Muscle layer of duodenum (tissue), 2 donors: Measurements from ENCODE around the gene KISS1R.
A peak's percentile ranks its signal among the peaks of the same experiment; 100 is the strongest.

ENCODE experiments used
- H3K27ac ChIP-seq: one replicate; pipeline ENCODE4 v1.7.0; 2013; ENCODE audit warnings: mild to moderate bottlenecking, low read length
- H3K27me3 ChIP-seq: one replicate; pipeline ENCODE4 v1.7.0; 2013; ENCODE audit warnings: low read depth, mild to moderate bottlenecking, control low read depth, low read length
- H3K36me3 ChIP-seq, 2 donors: one replicate each; pipeline ENCODE4 v1.7.0; 2013; ENCODE audit warnings: low read length in 2 of 2, control low read depth in 1 of 2, mild to moderate bottlenecking in 1 of 2; ENCODE audit not compliant: insufficient read depth in 2 of 2, control insufficient read depth in 1 of 2
- H3K4me1 ChIP-seq, 2 donors: one replicate each; pipeline ENCODE4 v1.7.0; 2013; ENCODE audit warnings: low read length in 2 of 2, mild to moderate bottlenecking in 2 of 2, control low read depth in 1 of 2, moderate library complexity in 1 of 2; ENCODE audit not compliant: insufficient read depth in 2 of 2, control insufficient read depth in 1 of 2
- H3K4me3 ChIP-seq, 2 donors: one replicate each; pipeline ENCODE4 v1.7.0; 2013; ENCODE audit warnings: low read length in 2 of 2, low read depth in 1 of 2, mild to moderate bottlenecking in 1 of 2
- H3K9me3 ChIP-seq, 2 donors: one replicate each; pipeline ENCODE4 v1.7.0; 2013; ENCODE audit warnings: low read length in 2 of 2, control low read depth in 1 of 2, mild to moderate bottlenecking in 1 of 2; ENCODE audit not compliant: control insufficient read depth in 1 of 2
- donor health status: healthy.

KISS1R gene

DNA sequence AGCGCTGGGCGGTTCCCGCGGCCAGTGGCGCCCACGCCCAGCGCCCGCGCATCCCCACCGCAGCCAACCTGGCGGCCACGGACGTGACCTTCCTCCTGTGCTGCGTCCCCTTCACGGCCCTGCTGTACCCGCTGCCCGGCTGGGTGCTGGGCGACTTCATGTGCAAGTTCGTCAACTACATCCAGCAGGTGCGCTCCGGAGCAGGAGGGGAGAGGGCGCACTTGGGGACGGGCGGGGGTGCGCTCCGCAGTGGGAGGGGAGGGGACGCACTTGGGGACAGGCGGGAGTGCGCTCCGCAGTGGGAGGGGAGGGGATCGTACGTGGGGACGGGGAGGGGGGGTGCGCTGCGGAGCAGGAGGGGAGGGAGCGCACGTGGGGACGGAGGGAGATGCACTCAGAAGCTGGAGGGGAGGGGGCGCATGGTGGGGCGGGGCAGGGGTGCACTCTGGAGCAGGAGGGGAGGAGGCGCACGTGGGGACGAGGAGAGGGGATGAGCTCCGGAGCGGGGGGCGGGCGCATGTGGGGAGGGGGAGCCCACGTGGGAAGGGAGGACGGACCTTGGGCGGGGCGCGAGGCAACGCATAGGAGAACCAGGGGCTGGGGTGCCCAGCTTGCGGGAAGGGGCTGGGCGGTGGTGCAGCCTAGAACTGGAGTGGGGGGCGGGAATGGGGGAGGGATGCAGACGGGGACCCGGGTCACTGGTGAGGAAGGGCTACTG lies 1.5 kb downstream of the KISS1R start:
- H3K36me3 ChIP-seq: no peaks in the 10 kb centered on the region
- H3K27ac ChIP-seq: no peak overlapping the region
- no peak overlapping the region for H3K4me3 ChIP-seq
- H3K4me1 ChIP-seq: peaks cover 0 to 38% of the 10 kb centered on the region in 2 donors
- H3K9me3 ChIP-seq: no peaks in the 10 kb centered on the region
- H3K27me3 ChIP-seq: peaks cover 27% of the 10 kb centered on the region

DNA sequence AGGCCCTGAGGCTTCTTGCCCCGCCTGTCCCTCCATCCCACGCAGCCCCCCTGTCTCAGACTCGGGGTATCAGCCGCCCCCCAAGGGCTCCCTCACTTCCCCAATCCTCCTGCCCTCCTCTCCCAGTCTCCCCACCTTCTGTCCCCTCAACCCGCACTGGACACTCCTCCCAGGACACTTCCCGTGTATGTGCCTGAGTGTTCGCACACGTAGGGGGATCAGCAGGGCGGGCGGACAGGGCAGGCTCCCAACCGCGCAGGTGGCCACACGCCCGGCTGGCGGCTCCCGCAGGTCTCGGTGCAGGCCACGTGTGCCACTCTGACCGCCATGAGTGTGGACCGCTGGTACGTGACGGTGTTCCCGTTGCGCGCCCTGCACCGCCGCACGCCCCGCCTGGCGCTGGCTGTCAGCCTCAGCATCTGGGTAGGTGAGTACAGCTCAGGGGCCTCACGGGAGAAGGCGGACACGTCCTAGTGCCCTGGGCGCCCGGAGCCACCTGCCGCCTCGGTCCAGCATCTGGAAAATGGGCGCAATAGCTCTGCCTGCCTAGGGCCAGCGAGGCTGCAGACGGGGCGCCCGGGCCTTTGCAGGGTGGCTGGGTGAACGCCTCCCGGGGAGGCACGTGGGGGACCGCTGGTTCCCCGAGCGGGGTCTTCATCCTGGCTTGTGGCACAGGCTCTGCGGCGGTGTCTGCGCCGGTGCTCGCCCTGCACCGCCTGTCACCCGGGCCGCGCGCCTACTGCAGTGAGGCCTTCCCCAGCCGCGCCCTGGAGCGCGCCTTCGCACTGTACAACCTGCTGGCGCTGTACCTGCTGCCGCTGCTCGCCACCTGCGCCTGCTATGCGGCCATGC lies 2.3 kb downstream of the KISS1R start:
- H3K4me3 ChIP-seq: peak overlapping the region in 1 of 2 donors; percentile 35
- no peaks in the 10 kb centered on the region for H3K9me3 ChIP-seq
- peaks cover 0 to 38% of the 10 kb centered on the region in 2 donors for H3K4me1 ChIP-seq
- H3K27ac ChIP-seq: no peak overlapping the region
- H3K36me3 ChIP-seq: no peaks in the 10 kb centered on the region
- H3K27me3 ChIP-seq: peaks cover 27% of the 10 kb centered on the region

DNA sequence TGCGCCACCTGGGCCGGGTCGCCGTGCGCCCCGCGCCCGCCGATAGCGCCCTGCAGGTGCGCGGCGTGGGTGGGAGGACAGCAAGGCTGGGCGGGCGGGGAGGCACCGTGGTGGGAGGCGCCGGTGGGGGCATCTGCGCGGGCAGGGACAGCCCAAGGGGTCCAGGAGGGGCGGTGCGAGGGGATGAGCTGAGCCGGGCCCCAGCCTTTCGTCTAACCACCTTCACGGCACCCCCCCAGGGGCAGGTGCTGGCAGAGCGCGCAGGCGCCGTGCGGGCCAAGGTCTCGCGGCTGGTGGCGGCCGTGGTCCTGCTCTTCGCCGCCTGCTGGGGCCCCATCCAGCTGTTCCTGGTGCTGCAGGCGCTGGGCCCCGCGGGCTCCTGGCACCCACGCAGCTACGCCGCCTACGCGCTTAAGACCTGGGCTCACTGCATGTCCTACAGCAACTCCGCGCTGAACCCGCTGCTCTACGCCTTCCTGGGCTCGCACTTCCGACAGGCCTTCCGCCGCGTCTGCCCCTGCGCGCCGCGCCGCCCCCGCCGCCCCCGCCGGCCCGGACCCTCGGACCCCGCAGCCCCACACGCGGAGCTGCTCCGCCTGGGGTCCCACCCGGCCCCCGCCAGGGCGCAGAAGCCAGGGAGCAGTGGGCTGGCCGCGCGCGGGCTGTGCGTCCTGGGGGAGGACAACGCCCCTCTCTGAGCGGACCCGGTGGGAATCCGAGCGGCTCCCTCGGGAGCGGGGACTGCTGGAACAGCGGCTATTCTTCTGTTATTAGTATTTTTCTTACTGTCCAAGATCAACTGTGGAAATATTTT lies 3.1 kb downstream of the KISS1R start:
- Histone ChIP-seq H3K4me3 (peak overlapping the region in 1 of 2 donors; percentile 35), H3K27me3 (peaks cover 27% of the 10 kb centered on the region), H3K36me3 (no peaks in the 10 kb centered on the region), H3K9me3 (no peaks in the 10 kb centered on the region), H3K4me1 (peaks cover 0 to 45% of the 10 kb centered on the region in 2 donors), H3K27ac (no peak overlapping the region)

GRCh38 chr19:924553-925086 lies 7.5 kb downstream of the KISS1R start:
- peaks cover 0 to 3% of the 10 kb centered on the region in 2 donors for H3K36me3 ChIP-seq
- H3K4me3 ChIP-seq: peak overlapping the region; percentile 68 to 92
- peaks cover 12% of the 10 kb centered on the region for H3K27me3 ChIP-seq
- H3K9me3 ChIP-seq: no peaks in the 10 kb centered on the region
- no peak overlapping the region for H3K27ac ChIP-seq
- peaks cover 0 to 31% of the 10 kb centered on the region in 2 donors for H3K4me1 ChIP-seq

GRCh38 chr19:925087-925525 lies 8.0 kb downstream of the KISS1R start:
- peak overlapping the region; percentile 56 for H3K27ac ChIP-seq

DNA sequence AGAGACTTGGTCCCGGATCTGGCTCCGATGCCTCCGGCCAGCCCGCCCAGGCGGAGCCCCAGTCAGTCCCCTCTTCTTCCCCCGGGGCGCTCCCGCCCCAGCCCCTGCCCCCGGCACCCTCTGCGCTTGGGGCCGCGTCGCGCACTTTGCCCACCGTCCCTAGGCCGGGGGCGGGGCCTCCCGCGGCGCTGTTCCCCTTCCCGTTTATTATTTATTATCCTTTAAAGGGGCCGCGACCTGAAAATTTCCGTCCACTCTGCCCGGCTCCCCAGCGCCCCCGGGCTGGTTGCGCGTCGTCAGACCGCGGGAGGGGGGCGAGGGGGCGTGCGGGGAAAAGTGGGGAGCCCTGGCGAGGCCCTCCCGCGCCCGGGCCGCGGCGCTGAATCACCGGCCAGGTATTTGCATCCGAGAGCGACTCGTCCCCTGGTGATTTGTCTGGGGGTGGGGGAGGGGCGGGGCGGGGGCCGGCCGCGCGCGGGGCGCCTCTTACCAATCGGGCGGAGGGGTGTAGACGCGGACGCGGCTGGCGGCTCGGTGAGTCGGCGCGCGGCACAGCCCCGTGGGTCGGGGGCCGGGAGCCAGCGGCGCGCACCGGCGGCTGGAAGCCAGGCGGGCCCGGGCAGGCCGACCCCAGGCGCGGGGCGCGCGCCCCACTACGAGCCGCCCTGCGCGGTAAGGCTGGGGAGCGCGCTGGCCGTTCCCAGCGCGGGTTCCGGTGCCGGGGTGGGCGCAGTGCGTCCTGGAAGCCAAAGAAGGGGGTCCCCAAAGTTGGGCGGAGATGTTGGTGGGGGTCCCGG lies 8.6 kb downstream of the KISS1R start, which contains the start of gene ARID3A:
Gene ARID3A, plus strand, starts transcription at position 510 of the 797 bp plus-strand sequence. CDS start 3,494 bp downstream, outside the sequence.
- peaks cover 0 to 7% of the 10 kb centered on the region in 2 donors for H3K36me3 ChIP-seq
- peaks cover 0 to 21% of the 10 kb centered on the region in 2 donors for H3K4me1 ChIP-seq
- peak within 1 kb of the TSS; percentile 68 to 92 for H3K4me3 ChIP-seq
- H3K27ac ChIP-seq: peak within 1 kb of the TSS; percentile 56
- no peaks in the 10 kb centered on the region for H3K9me3 ChIP-seq
- H3K27me3 ChIP-seq: peaks cover 7% of the 10 kb centered on the region

More at GRCh38 chr19:925087-925525, 8.0 kb downstream of the KISS1R start:
- no peaks in the 10 kb centered on the region for H3K9me3 ChIP-seq
- peaks cover 0 to 7% of the 10 kb centered on the region in 2 donors for H3K36me3 ChIP-seq
- H3K4me1 ChIP-seq: peaks cover 0 to 26% of the 10 kb centered on the region in 2 donors
- H3K27me3 ChIP-seq: peaks cover 9% of the 10 kb centered on the region
- H3K4me3 ChIP-seq: peak overlapping the region; percentile 68 to 92

DNA sequence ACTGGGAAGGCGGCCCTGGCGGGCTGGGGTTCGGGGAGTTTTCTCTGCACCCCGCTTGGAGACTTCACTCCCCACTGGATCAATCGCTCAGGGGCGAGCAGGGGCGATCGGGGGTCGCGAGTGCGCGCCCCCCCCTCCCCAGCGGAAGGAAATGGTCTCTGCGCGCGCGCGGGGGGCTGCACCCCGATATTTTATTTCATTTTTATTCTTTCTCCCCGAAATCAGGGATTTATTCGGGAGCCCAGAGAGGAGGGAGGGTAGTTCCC lies 9.1 kb downstream of the KISS1R start:
- Histone ChIP-seq H3K9me3 (no peaks in the 10 kb centered on the region), H3K36me3 (peaks cover 0 to 7% of the 10 kb centered on the region in 2 donors), H3K4me3 (peak overlapping the region; percentile 56 to 92), H3K27ac (no peak overlapping the region), H3K27me3 (peaks cover 2% of the 10 kb centered on the region), H3K4me1 (peaks cover 0 to 21% of the 10 kb centered on the region in 2 donors)

DNA sequence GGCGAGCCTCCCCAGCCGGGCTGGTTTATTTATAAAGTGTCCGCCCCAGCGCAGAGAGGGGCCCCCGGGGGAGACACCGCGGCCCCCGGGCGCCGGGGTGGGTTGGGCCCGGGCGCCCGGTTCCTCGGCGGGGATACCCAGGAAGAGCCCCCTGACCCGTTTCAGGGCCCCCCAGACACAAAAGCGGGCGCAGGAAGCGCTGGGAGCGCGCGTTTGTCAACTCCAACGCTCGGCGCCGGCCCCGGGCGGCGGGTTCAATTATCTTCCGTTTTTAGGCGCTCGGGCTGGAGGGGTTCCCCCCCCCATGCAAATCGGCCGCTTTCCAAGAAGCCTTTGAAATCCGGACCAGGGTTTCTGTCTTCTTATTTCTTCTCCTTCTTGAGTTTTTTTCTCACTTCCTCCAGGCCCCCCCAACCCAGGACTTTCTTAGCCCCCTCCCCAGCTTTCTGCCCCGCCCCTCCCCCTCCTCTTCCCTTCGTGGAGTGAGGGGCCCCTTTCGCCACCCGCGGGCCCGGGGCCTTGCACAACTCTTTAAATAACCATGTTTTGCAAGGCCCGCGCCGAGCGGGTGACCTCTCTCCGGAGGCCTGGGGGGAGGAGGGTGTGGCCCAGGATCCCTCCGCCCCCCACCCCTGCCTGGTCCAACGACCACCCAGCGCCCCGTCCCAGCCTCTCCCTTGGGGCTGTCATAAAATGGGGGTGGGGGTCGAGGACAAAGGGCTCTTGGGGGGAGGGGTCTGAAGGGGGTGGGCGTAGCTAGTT lies 9.6 kb downstream of the KISS1R start:
- Histone ChIP-seq H3K4me3 (peak overlapping the region; percentile 56 to 92), H3K27me3 (no peaks in the 10 kb centered on the region), H3K27ac (no peak overlapping the region), H3K9me3 (no peaks in the 10 kb centered on the region), H3K4me1 (peaks cover 0 to 20% of the 10 kb centered on the region in 2 donors), H3K36me3 (peaks cover 0 to 7% of the 10 kb centered on the region in 2 donors)

GRCh38 chr19:927351-927779 lies 10.2 kb downstream of the KISS1R start:
- H3K9me3 ChIP-seq: no peaks in the 10 kb centered on the region
- peaks cover 0 to 7% of the 10 kb centered on the region in 2 donors for H3K36me3 ChIP-seq
- no peak overlapping the region for H3K27ac ChIP-seq
- no peaks in the 10 kb centered on the region for H3K27me3 ChIP-seq
- H3K4me3 ChIP-seq: peak overlapping the region in 1 of 2 donors; percentile 92
- H3K4me1 ChIP-seq: peaks cover 0 to 22% of the 10 kb centered on the region in 2 donors
